K562 (cell line): Measurements from ENCODE around the gene BCL7C. TPM values are rescaled to one million over a fixed set of nuclear protein-coding genes. Genes with fewer than 3 reads are reported as not detected.

Source experiments
- MCM7 ChIP-seq, 2 experiments: fragments of 450-650 bp; IDR thresholded peaks; 2 replicates each; pipeline ENCODE4 v1.6.1; 2016 to 2018
- MEF2A ChIP-seq: IDR thresholded peaks from 2 replicates; pipeline ENCODE4 v1.6.1; 2011; ENCODE audit warnings: low read depth, mild to moderate bottlenecking, low read length, moderate library complexity; ENCODE audit not compliant: control insufficient read depth
- PPARD ChIP-seq: fragments of 250-450 bp; sonication (Bioruptor Pico); IDR thresholded peaks from 2 replicates; pipeline ENCODE4 v1.8.0; 2022; ENCODE audit warnings: inconsistent platforms, mild to moderate bottlenecking, moderate library complexity
- RBM22 ChIP-seq: fragments of 200-400 bp; formaldehyde crosslinking; IDR thresholded peaks from 2 replicates; pipeline ENCODE4 v1.6.1; 2018; ENCODE audit warnings: low read length, low read depth; ENCODE audit not compliant: poor library complexity, severe bottlenecking
- SIN3B ChIP-seq: fragments of 450-650 bp; IDR thresholded peaks from 2 replicates; pipeline ENCODE4 v1.6.1; 2017; ENCODE audit warnings: low read depth, mild to moderate bottlenecking, moderate library complexity
- USF1 ChIP-seq: sonication (generic); formaldehyde crosslinking; IDR thresholded peaks from 2 replicates; pipeline ENCODE4 v1.9.0; 2022; ENCODE audit warnings: mild to moderate bottlenecking, missing genetic modification reagents
- ZBTB40 ChIP-seq, 2 experiments: fragments of 450-650 bp in 1 of 2; sonication (generic) in 1 of 2; formaldehyde crosslinking in 1 of 2; IDR thresholded peaks; 2 replicates each; pipeline versions ENCODE4 v1.7.1 to v1.9.0; 2016 to 2022; ENCODE audit warnings: inconsistent platforms in 1 of 2, mild to moderate bottlenecking in 1 of 2, missing genetic modification reagents in 1 of 2
- ZFX ChIP-seq: sonication (generic); formaldehyde crosslinking; IDR thresholded peaks from 2 replicates; pipeline ENCODE4 v1.8.0; 2022; ENCODE audit warnings: mild to moderate bottlenecking, missing genetic modification reagents, moderate library complexity
- ZNF318 ChIP-seq, 2 experiments: fragments of 450-650 bp; IDR thresholded peaks; 2 replicates each; pipeline ENCODE4 v1.6.1; 2016; ENCODE audit warnings: mild to moderate bottlenecking in 2 of 2, borderline replicate concordance in 1 of 2, low read depth in 1 of 2, moderate library complexity in 1 of 2
- ZNF431 ChIP-seq: sonication (generic); formaldehyde crosslinking; IDR thresholded peaks from 2 replicates; pipeline ENCODE4 v1.8.0; 2022; ENCODE audit warnings: mild to moderate bottlenecking, missing genetic modification reagents
- polyA plus RNA-seq, 8 experiments: library from polyadenylated mRNA; depleted of rRNA in 4 of 8; stranded (reverse) in 5 of 8; unstranded in 3 of 8; fragments of >200 nt; fragmentation: Nextera tagmentation in 2 of 8; fragmentation: Illumina TruSeq in 1 of 8; extraction: Ambion mirVana in 2 of 8; extraction: Trizol in 1 of 8; gene quantifications; 2 replicates each; pipeline versions ENCODE4 v1.2.1 to v1.2.3, GENCODE V29; 2011 to 2014; ENCODE audit warnings: inconsistent platforms in 1 of 8, missing spikeins in 1 of 8
- total RNA-seq, 7 experiments: library from RNA; depleted of rRNA in 6 of 7; stranded (reverse); fragments of >200 nt in 6 of 7; fragmentation: Illumina TruSeq in 2 of 7; extraction: Trizol in 2 of 7; gene quantifications; 2 replicates each; pipeline versions ENCODE4 v1.2.1 to v1.2.3, GENCODE V29; 2011 to 2021; ENCODE audit warnings: low replicate concordance in 1 of 7

BCL7C gene
- total and polyA plus RNA-seq, 9 of the 15 experiments (the other 6 are each of a cell fraction or from before 2014, with no cell fraction given) = 1.7 to 85.8 (median 19.6) TPM

GRCh38 chr16:30942426-30942806 is 48.5 kb upstream of the BCL7C start (continued):
- TF ChIP-seq ZBTB40 (IDR thresholded peaks at IDR 0.05) (no peak), ZBTB40 (CRISPR knock-in tag; IDR thresholded peaks at IDR 0.05) (no peak), ZNF431 (no peak), USF1 (no peak; the same call in 1 of the 2 replicates), MCM7 (IDR thresholded peaks at IDR 0.05) (no peak), ZFX (CRISPR knock-in tag) (no peak), RBM22 (no peak), ZNF318 (IDR thresholded peaks at IDR 0.05; ENCODE audit: borderline replicate concordance in 1 of 2, low read depth in 1 of 2) (no peak), PPARD (CRISPR knock-in tag) (no peak), MEF2A (no peak), SIN3B (no peak)
